H1 (cell line): ENCODE data around the gene FAM131A. TPM values are rescaled to one million over a fixed set of nuclear protein-coding genes. Genes with fewer than 3 reads are reported as not detected.

ENCODE experiments used
- CTCF ChIA-PET: fragments of 300-600 bp; sonication (Branson Sonifier 250); formaldehyde crosslinking; loops from one replicate; lab custom pipeline; 2021; ENCODE audit not compliant: partially characterized antibody; lab: Charles Lee
- POLR2A ChIA-PET: fragments of 300-600 bp; sonication (Branson Sonifier 250); formaldehyde crosslinking; loops from one replicate; lab custom pipeline; 2021; ENCODE audit warnings: inconsistent platforms; ENCODE audit not compliant: partially characterized antibody; lab: Charles Lee
- DNase-seq, 2 experiments: peaks; one replicate each; pipeline versions ENCODE4 v3.0.0 to v3.0.0-alpha.2; 2010 to 2022; ENCODE audit warnings: low spot score in 2 of 2, low read depth in 1 of 2, mixed read lengths in 1 of 2
- FAIRE-seq: peaks from 2 replicates; lab custom pipeline; 2011; peaks lifted over from hg19 to GRCh38; lab: Jason Lieb, UNC
- H2AFZ ChIP-seq: 2 replicates; pipeline ENCODE4 v1.8.1; 2012; ENCODE audit warnings: low read length, inconsistent platforms
- H2AK5ac ChIP-seq: 2 replicates; pipeline ENCODE4 v1.6.1; 2013; ENCODE audit warnings: low read depth, low read length
- H2BK120ac ChIP-seq: replicated peaks from 2 replicates; pipeline ENCODE3; 2013; ENCODE audit warnings: low read depth, low read length, inconsistent platforms
- H2BK12ac ChIP-seq: 2 replicates; pipeline ENCODE4 v1.6.1; 2013; ENCODE audit warnings: low read depth, low read length
- H2BK15ac ChIP-seq: 2 replicates; pipeline ENCODE4 v1.6.1; 2013; ENCODE audit warnings: low read length
- H2BK20ac ChIP-seq: 2 replicates; pipeline ENCODE4 v1.6.1; 2013; ENCODE audit warnings: low read length
- H2BK5ac ChIP-seq: 2 replicates; pipeline ENCODE4 v1.6.1; 2013; ENCODE audit warnings: low read depth, low read length
- H3K14ac ChIP-seq: 2 replicates; pipeline ENCODE4 v1.6.1; 2013; ENCODE audit warnings: inconsistent platforms; ENCODE audit not compliant: insufficient read length
- H3K18ac ChIP-seq: 2 replicates; pipeline ENCODE4 v1.6.1; 2013; ENCODE audit warnings: low read length; ENCODE audit errors: extremely low read depth
- H3K23ac ChIP-seq: 2 replicates; pipeline ENCODE4 v1.6.1; 2013; ENCODE audit warnings: inconsistent platforms; ENCODE audit not compliant: insufficient read length
- H3K23me2 ChIP-seq: 2 replicates; pipeline ENCODE4 v1.6.1; 2013; ENCODE audit warnings: low read depth, low read length
- H3K27ac ChIP-seq: 2 replicates; pipeline ENCODE4 v1.6.1; 2011; ENCODE audit warnings: low read depth, low read length, inconsistent platforms
- H3K27me3 ChIP-seq, 4 experiments: replicated peaks in 1 of 4; 1 replicate in 1 of 4; 2 replicates in 3 of 4; pipeline versions ENCODE4 v1.6.1 to v1.8.1; 2011 to 2013; ENCODE audit warnings: low read length in 3 of 4, mild to moderate bottlenecking in 3 of 4, inconsistent platforms in 2 of 4, mixed read lengths in 2 of 4, moderate library complexity in 1 of 4; ENCODE audit not compliant: control insufficient read depth in 3 of 4, insufficient read depth in 3 of 4; ENCODE audit errors: extremely low read depth in 1 of 4
- H3K36me3 ChIP-seq, 4 experiments: 2 replicates each; pipeline versions ENCODE4 v1.6.1 to v1.8.1; 2011 to 2013; ENCODE audit warnings: mild to moderate bottlenecking in 4 of 4, low read length in 3 of 4, moderate library complexity in 2 of 4, control low read depth in 1 of 4, inconsistent platforms in 1 of 4; ENCODE audit not compliant: insufficient read depth in 4 of 4, control insufficient read depth in 2 of 4
- H3K4ac ChIP-seq: replicated peaks from 2 replicates; pipeline ENCODE3; 2013; ENCODE audit warnings: low read length, low read depth, mixed read lengths, inconsistent platforms; ENCODE audit not compliant: insufficient read length
- H3K4me1 ChIP-seq, 4 experiments: replicated peaks in 1 of 4; 1 replicate in 1 of 4; 2 replicates in 3 of 4; pipeline versions ENCODE4 v1.6.1 to v1.8.1; 2011 to 2013; ENCODE audit warnings: low read length in 3 of 4, inconsistent platforms in 2 of 4, mixed read lengths in 1 of 4; ENCODE audit not compliant: insufficient read depth in 4 of 4, control insufficient read depth in 3 of 4
- H3K4me2 ChIP-seq, 2 experiments: 2 replicates each; pipeline versions ENCODE4 v1.6.1 to v1.8.1; 2011 to 2013; ENCODE audit warnings: low read depth in 2 of 2, low read length in 2 of 2, control low read depth in 1 of 2, inconsistent platforms in 1 of 2, mild to moderate bottlenecking in 1 of 2; ENCODE audit not compliant: insufficient read depth in 1 of 2
- H3K4me3 ChIP-seq, 4 experiments: fragments of 200-600, 300-600 bp in 1 of 4; sonication (generic), shearing (Covaris generic), sonication (Bioruptor Twin) in 1 of 4; 2 replicates each; pipeline versions ENCODE4 v1.5.1 to v1.8.1; 2011 to 2016; ENCODE audit warnings: low read length in 4 of 4, low read depth in 3 of 4, control low read depth in 2 of 4, inconsistent platforms in 2 of 4, mild to moderate bottlenecking in 2 of 4, mixed read lengths in 1 of 4, moderate library complexity in 1 of 4; ENCODE audit not compliant: insufficient read depth in 2 of 4; ENCODE audit errors: extremely low read depth in 1 of 4
- H3K56ac ChIP-seq: replicated peaks from 2 replicates; pipeline ENCODE3; 2013; ENCODE audit warnings: low read depth, mild to moderate bottlenecking, mixed read lengths, low read length, inconsistent platforms; ENCODE audit not compliant: insufficient read length
- H3K79me1 ChIP-seq: 2 replicates; pipeline ENCODE4 v1.6.1; 2013; ENCODE audit warnings: low read depth, low read length, control low read depth
- H3K79me2 ChIP-seq, 2 experiments: 2 replicates each; pipeline versions ENCODE4 v1.6.1 to v1.8.1; 2012 to 2013; ENCODE audit warnings: low read length in 2 of 2, mild to moderate bottlenecking in 2 of 2, inconsistent platforms in 1 of 2; ENCODE audit not compliant: insufficient read depth in 2 of 2, control insufficient read depth in 1 of 2
- H3K9ac ChIP-seq, 4 experiments: replicated peaks in 1 of 4; 1 replicate in 1 of 4; 2 replicates in 3 of 4; pipeline versions ENCODE4 v1.6.1 to v1.8.1; 2011 to 2013; ENCODE audit warnings: low read depth in 3 of 4, low read length in 3 of 4, control low read depth in 2 of 4, mild to moderate bottlenecking in 2 of 4, moderate library complexity in 2 of 4, inconsistent platforms in 1 of 4; ENCODE audit errors: extremely low read depth in 1 of 4
- H3K9me3 ChIP-seq, 2 experiments: 2 replicates each; pipeline versions ENCODE4 v1.6.1 to v1.8.1; 2012 to 2013; ENCODE audit warnings: mild to moderate bottlenecking in 2 of 2, moderate library complexity in 2 of 2, control low read depth in 1 of 2, inconsistent platforms in 1 of 2, low read depth in 1 of 2, low read length in 1 of 2, mixed read lengths in 1 of 2; ENCODE audit not compliant: insufficient read depth in 2 of 2
- H4K20me1 ChIP-seq, 2 experiments: replicated peaks in 1 of 2; 2 replicates each; pipeline versions ENCODE3 to v1.8.1; 2011 to 2013; ENCODE audit warnings: inconsistent platforms in 2 of 2, low read length in 2 of 2, mild to moderate bottlenecking in 1 of 2; ENCODE audit not compliant: insufficient read depth in 2 of 2, control insufficient read depth in 1 of 2
- H4K5ac ChIP-seq: 2 replicates; pipeline ENCODE4 v1.6.1; 2013; ENCODE audit warnings: low read length, low read depth, mixed read lengths, inconsistent platforms; ENCODE audit not compliant: insufficient read length
- H4K8ac ChIP-seq: 2 replicates; pipeline ENCODE4 v1.8.0; 2013; ENCODE audit warnings: mild to moderate bottlenecking, moderate library complexity, low read length, inconsistent platforms; ENCODE audit not compliant: insufficient read depth; ENCODE audit errors: extremely low read depth
- H4K91ac ChIP-seq: replicated peaks from 2 replicates; pipeline ENCODE3; 2013; ENCODE audit warnings: low read length, mixed read lengths, inconsistent platforms; ENCODE audit not compliant: insufficient read length
- CBX8 ChIP-seq: fragments of 300-800, 300-1000 bp; sonication (generic); IDR thresholded peaks from 2 replicates; pipeline ENCODE4 v1.7.1; 2016; ENCODE audit warnings: low read depth, low read length, borderline replicate concordance
- CEBPB ChIP-seq: IDR thresholded peaks from 2 replicates; pipeline ENCODE4 v1.6.1; 2012; ENCODE audit warnings: low read depth, low read length
- CHD1 ChIP-seq: IDR thresholded peaks from 2 replicates; pipeline ENCODE4 v1.6.1; 2012; ENCODE audit warnings: low read depth, low read length, improper control_type of control experiment
- EGR1 ChIP-seq: IDR thresholded peaks from 2 replicates; pipeline ENCODE4 v1.6.1; 2011; ENCODE audit warnings: low read depth, low read length, borderline replicate concordance
- KDM5A ChIP-seq: fragments of 200-600 bp; IDR thresholded peaks from 2 replicates; pipeline ENCODE4 v1.7.1; 2012; ENCODE audit warnings: mild to moderate bottlenecking, low read length, inconsistent platforms, mixed read lengths
- RNF2 ChIP-seq: fragments of 200-900, 300-1000 bp; sonication (generic); IDR thresholded peaks from 2 replicates; pipeline ENCODE4 v1.7.1; 2016; ENCODE audit warnings: borderline replicate concordance, low read depth, mild to moderate bottlenecking, antibody characterized with exemption, low read length; ENCODE audit not compliant: poor library complexity, severe bottlenecking; ENCODE audit errors: missing control alignments
- YY1 ChIP-seq: IDR thresholded peaks from 2 replicates; pipeline ENCODE4 v1.6.1; 2011; ENCODE audit warnings: low read depth, mild to moderate bottlenecking, low read length
- WGBS, 2 experiments: shearing (Covaris generic) in 1 of 2; methylation state at CpG; one replicate each; pipeline versions ENCODE4 v1.1.6 to v1.1.7; 2013 to 2015; ENCODE audit warnings: low lambda C conversion rate in 2 of 2, mixed read lengths in 2 of 2, inconsistent platforms in 1 of 2, low coverage in 1 of 2, missing lambda C conversion rate in 1 of 2; ENCODE audit not compliant: insufficient replicate concordance in 2 of 2, insufficient coverage in 1 of 2, insufficient read length in 1 of 2; ENCODE audit errors: extremely low coverage in 1 of 2, missing lambda C conversion rate in 1 of 2; 5-methylcytosine and 5-hydroxymethylcytosine counted together
- polyA plus RNA-seq, 7 experiments: library from polyadenylated mRNA; depleted of rRNA in 3 of 7; stranded (reverse) in 5 of 7; unstranded in 2 of 7; fragments of >200 nt in 5 of 7; fragments of 200-250 nt in 2 of 7; gene quantifications; 1 replicate in 5 of 7; 2 replicates in 1 of 7; 4 replicates in 1 of 7; pipeline versions ENCODE4 v1.2.1 to v1.2.3, GENCODE V29; 2011 to 2013; ENCODE audit warnings: missing spikeins in 2 of 7, mixed read lengths in 2 of 7
- total RNA-seq: library from RNA; stranded (reverse); fragmentation: NEBNext Ultra II Directional; extraction: Animal tissue kit (Norgen Biotek cat#: 25700); gene quantifications from 2 replicates; pipeline ENCODE4 v1.2.1, GENCODE V29; 2021

Gene FAM131A
- total and polyA plus RNA-seq, 2 of the 8 experiments (the other 6 are each of a cell fraction or from before 2014, with no cell fraction given), result 16.0 to 21.9 TPM

- no peak overlapping the region for H3K23ac ChIP-seq
- no peak overlapping the region for H3K14ac ChIP-seq
- H2AFZ ChIP-seq, result no peak overlapping the region
- no peak overlapping the region for H3K4me3 ChIP-seq
- no peak overlapping the region for H4K5ac ChIP-seq
- no peak overlapping the region for H4K8ac ChIP-seq
- no peak overlapping the region for H2BK5ac ChIP-seq
- no peak overlapping the region for H3K56ac ChIP-seq
- no peak overlapping the region for H2BK20ac ChIP-seq
- H3K4me2 ChIP-seq, result no peak overlapping the region
- H3K79me2 ChIP-seq, result no peaks in the 10 kb centered on the region
- peaks cover 0 to 2% of the 10 kb centered on the region in 2 experiments for H4K20me1 ChIP-seq
- TF ChIP-seq CHD1 (no peak), CBX8 (no peak), KDM5A (no peak), RNF2 (no peak), YY1 (no peak), EGR1 (no peak), CEBPB (no peak)
- no peak overlapping the region for H4K91ac ChIP-seq
- H3K36me3 ChIP-seq, result no peaks in the 10 kb centered on the region
- H3K27me3 ChIP-seq, result peaks cover 6 to 16% (median 13%) of the 10 kb centered on the region in 4 experiments
- H3K4ac ChIP-seq, result no peak overlapping the region
- no peak overlapping the region for H3K9ac ChIP-seq
- H2BK15ac ChIP-seq, result no peak overlapping the region
- CTCF ChIA-PET, result interaction anchor here (0.7 to 8.3 kb wide), 7 partner anchors 9 to 130 kb away, joined by 3 to 78 read pairs (median 4); partner anchors contain the start of gene THPO
- no peaks in the 10 kb centered on the region for H3K9me3 ChIP-seq
- WGBS, 2 experiments, result 92% methylated on average over 12 of the region's 12 CpGs; no CpG with 5 or more reads in 1 of the 2 experiments
- no peak overlapping the region for H3K18ac ChIP-seq
- H2BK120ac ChIP-seq, result no peak overlapping the region
- POLR2A ChIA-PET, result interaction anchor here (1.1 kb wide), 1 partner anchor 10 kb away, joined by 4 read pairs; the partner anchor contains the start of gene THPO
- H3K79me1 ChIP-seq, result no peaks in the 10 kb centered on the region
- peaks cover 0 to 3% (median 0%) of the 10 kb centered on the region in 4 experiments; a peak in 2 of 7 replicates for H3K4me1 ChIP-seq
- no peaks in the 10 kb centered on the region for H3K23me2 ChIP-seq
- H2AK5ac ChIP-seq, result no peak overlapping the region
- H3K27ac ChIP-seq, result no peak overlapping the region
- FAIRE-seq, result no peak
- no peak for DNase-seq
- H2BK12ac ChIP-seq, result no peak overlapping the region
These were observed 49.8 kb downstream of the FAM131A start for GRCh38 chr3:184387174-184387714.
